Measurements from ENCODE around the gene PET100.
A peak's percentile ranks its signal among the peaks of the same experiment; 100 is the strongest.

The PET100 gene, protein sequence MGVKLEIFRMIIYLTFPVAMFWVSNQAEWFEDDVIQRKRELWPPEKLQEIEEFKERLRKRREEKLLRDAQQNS

GRCh38 chr19:7629347-7630054 lies at the start of gene PET100, which contains the start of gene XAB2:
TSS of gene PET100 (plus strand) at chr19:7629793. CDS start at chr19:7629834, 41 bp downstream.
TSS of gene XAB2 (minus strand) at chr19:7629545. CDS start at chr19:7629527, 18 bp downstream.
- DNase-seq (ENCODE audit: low read depth in 2 of 2): peak; percentile 96 to 97

DNA sequence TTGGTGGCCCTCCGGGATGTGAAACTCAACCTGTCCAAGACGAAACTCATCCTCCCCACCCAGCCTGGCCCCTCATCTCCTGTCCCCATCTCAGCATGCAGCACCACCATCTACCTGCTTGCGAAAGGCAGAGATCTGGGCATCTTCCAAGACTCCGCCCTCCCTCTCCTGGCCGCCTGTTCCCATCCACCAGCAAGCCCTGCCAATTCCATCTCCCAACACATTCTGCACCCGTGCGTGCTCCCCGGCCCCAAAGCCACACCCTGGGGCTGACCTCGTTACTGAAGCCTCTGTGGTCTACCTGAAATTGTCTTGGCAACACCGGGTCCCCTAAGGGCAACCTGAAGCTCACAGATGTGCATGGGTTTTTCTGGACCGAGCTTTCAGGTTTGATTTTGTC lies 47.1 kb upstream of the PET100 start:
- no peak for DNase-seq (ENCODE audit: low read depth in 2 of 2)

DNA sequence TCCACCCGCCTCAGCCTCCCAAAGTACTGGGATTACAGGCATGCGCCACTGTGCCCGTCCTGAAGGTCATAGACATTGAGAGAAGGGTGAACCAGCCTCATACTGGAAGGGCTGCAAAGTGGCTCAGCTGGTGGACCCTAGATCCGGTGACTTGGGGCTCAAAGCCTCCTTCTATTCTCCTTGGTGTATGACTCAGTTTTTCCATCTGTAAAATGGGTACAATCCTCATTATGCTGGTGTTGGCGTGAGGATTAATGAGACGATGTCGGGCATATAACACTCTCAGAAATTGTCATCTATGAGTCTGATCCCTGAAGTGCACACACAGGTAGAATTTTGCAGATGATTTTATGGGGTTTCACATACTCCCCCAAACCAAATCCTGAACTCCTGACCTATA lies 39.8 kb upstream of the PET100 start:
- DNase-seq (ENCODE audit: low read depth in 2 of 2): no peak

- DNase-seq (ENCODE audit: low read depth in 2 of 2): no peak
These were observed 39.3 kb upstream of the PET100 start for GRCh38 chr19:7590256-7590655.

GRCh38 chr19:7595466-7596133 lies 34.0 kb upstream of the PET100 start, which contains the start of gene CAMSAP3:
TSS of gene CAMSAP3 (plus strand) at chr19:7595863. CDS start at chr19:7596003, 140 bp downstream.
- DNase-seq (ENCODE audit: low read depth in 2 of 2): no peak

DNA sequence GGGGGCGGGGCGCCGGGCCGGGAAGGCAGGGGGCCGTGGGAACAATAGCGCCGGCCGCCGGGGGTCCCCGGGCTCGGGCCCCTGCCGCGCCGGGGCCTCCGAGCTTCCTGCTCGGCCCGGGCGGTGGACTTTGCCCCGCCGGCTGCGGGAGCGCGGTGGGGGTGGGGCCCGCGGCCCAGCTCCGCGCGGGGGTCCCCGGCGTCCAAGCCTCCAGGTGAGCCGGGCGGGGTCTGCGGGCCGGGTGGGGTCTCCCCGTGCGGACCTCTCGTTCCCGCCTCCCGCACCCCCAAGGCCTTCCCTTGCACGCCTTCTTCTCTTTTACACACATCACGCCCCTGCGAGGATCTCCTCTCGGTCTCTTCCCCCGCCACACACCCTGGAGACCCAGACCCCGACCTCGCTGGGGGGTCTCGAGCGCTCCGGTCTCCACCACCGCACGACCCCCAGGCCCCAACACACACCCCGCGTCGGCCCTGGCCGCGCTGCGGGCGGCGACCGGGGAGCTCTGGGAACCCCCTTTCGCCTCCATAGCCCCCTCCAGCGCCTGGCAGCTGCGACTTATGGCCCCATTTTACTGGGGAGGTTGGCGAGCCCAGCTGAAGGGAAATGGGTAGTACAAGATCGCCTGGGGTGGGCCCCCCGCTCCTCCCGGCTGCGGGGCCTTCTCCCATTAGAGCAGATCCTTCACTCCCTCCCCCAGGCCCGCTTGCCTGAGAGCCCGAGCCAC lies 33.2 kb upstream of the PET100 start:
- DNase-seq (ENCODE audit: low read depth in 2 of 2): no peak

GRCh38 chr19:7597689-7598088 lies 31.9 kb upstream of the PET100 start:
- no peak for DNase-seq (ENCODE audit: low read depth in 2 of 2)

- DNase-seq (ENCODE audit: low read depth in 2 of 2): no peak
These were observed 31.4 kb upstream of the PET100 start for GRCh38 chr19:7598180-7598579.

DNA sequence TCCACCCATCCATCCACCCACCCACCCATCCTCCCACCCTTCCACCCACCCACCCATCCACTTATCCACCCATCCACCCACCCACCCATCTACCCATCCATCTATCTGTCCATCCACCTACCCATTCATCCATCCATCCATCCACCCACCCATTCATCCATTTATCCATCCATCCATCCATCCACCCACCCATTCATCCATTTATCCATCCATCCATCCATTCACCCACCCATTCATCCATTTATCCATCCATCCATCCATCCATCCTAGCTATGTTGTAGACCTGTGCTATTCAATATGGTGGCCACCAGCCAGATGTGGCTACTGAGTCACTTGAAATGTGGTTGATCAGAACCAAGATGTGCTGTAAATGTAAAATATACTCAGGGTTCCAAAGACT lies 28.9 kb upstream of the PET100 start:
- no peak for DNase-seq (ENCODE audit: low read depth in 2 of 2)

DNA sequence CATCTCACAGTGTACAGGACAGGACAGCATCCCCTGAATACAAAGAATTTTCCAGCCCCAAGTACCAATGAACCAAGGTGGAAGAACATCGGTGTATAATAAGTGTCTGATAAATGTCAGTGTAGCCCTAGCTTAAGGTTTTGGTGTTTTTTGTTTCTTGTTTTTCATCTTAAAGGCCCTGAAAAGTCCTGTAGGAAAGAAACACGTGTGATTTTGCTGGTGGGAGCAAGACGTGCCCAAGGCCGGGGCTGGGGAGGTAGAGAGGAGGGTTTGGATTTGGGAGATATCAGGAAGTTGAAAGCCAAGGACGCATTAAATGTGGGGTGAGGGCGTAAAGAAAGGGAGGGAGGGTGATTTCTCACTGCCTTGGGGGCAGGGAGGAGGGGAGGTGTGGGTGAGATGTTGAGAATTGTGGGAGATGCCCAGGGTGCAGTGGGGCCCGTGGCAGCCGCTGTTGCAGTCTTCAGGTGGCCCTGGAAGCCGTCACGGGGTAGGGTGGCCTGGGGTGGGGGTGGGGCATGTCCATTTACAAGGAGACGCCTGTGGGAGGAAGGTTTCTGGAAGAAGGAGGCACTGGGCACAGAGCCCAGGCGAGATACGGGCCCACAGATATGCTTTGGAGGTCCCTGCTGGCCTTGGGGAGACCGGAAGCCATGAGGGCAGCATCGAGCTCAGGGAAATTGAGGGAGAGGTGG lies 27.2 kb upstream of the PET100 start:
- no peak for DNase-seq (ENCODE audit: low read depth in 2 of 2)

- no peak for DNase-seq (ENCODE audit: low read depth in 2 of 2)
These were observed 26.6 kb upstream of the PET100 start for GRCh38 chr19:7602935-7603497.

DNA sequence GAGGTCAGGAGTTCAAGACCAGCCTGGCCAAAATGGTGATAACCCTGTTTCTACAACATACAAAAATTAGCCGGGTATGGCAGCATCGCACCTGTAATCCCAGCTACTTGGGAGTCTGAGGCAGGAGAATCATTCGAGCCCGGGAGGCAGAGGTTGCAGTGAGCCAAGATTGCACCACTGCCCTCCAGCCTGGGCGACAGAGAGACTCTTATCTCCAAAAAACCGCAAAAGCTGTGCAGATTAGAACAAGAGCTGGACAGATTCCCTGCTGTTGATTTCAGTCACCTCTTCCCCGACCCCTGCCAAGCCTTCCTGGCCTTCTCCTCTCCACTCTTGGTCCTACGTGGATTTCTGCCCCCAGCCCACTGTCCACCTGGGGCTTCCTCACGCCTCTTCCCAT lies 25.7 kb upstream of the PET100 start:
- DNase-seq (ENCODE audit: low read depth in 2 of 2): no peak

GRCh38 chr19:7605490-7606222 lies 23.9 kb upstream of the PET100 start:
- no peak for DNase-seq (ENCODE audit: low read depth in 2 of 2)

DNA sequence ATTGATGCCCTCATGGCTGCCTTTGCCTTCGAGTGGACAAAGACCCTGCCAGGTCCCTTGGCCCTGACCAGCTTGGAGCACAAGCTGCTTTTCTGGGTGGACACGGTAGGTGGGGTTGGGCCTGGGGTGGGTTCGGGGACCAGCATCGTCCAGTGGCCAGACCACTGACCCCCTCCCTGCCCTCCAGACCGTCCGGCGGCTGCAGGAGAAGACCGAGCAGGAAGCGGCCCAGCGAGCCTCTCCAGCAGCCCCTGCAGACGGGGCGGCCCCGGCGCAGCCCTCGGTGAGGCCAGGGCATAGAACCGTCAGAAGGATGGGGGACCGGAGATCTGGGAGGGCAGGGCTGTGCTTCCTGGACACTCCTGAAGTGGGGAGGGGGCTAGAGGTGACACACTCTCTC lies 23.3 kb upstream of the PET100 start:
- DNase-seq (ENCODE audit: low read depth in 2 of 2): no peak

DNA sequence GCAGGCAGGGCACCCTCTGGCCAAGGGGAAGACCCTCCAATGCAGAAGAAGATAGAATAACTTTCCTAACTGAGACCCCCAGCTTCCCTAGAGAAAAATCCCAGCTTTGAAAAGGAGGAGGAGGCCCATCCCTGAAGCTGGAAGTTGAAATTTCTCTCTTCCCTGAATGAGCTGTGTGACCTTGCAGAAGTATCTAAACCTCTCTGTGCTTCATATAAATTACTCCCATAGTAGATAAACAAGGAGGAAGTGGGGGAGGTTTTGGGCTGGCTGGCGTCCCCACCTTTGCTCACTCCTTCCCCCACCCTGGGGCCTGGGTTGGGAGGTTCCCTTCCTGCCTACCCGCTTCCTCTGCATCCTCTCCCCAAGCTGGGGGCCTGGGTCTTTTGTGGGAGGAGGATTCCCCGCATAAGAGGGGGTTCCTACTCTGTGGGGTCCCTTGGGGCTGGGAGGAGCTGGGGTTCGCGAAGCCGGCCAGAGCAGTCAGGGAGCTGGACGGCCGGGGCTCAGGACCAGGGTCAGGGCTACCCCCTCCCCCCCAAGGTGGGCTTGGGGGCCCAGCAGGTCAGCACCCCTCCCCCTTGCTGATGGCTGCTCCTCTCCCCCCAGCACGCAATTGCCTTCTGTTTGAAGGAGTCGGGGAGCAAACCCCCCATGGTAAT lies 22.2 kb upstream of the PET100 start:
- DNase-seq (ENCODE audit: low read depth in 2 of 2): no peak

DNA sequence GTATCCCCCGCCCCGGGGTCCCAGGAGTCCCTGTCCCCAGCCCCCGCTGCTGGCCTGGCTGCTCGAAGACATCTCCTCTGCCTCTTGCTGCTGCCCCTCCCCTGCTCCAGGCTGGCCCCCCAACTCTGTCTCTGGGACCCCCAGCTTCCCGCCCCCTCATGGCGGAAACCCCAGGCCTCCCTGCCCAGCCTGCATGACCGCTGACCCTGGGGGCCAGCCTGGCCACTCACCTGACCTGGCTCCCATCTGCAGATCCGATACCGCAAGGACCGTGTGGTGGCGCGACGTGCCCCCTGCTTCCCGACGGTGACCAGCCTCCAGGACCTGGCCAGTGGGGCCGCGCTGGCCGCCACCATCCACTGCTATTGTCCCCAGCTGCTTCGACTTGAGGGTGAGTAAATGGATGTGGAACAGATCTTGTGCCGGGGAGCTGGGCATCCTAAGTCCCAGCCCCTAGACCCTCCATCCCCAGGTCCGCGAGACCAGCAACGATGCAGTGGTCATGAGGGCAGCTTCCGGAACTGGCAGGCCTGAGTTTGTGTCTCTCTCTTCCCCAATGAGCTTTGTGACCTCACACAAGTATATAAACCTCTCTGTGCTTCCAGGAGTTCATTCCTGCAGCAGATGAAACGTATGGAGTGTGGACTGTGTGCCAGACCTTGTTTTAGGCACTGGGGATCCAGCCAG lies 21.6 kb upstream of the PET100 start:
- DNase-seq (ENCODE audit: low read depth in 2 of 2): no peak

DNA sequence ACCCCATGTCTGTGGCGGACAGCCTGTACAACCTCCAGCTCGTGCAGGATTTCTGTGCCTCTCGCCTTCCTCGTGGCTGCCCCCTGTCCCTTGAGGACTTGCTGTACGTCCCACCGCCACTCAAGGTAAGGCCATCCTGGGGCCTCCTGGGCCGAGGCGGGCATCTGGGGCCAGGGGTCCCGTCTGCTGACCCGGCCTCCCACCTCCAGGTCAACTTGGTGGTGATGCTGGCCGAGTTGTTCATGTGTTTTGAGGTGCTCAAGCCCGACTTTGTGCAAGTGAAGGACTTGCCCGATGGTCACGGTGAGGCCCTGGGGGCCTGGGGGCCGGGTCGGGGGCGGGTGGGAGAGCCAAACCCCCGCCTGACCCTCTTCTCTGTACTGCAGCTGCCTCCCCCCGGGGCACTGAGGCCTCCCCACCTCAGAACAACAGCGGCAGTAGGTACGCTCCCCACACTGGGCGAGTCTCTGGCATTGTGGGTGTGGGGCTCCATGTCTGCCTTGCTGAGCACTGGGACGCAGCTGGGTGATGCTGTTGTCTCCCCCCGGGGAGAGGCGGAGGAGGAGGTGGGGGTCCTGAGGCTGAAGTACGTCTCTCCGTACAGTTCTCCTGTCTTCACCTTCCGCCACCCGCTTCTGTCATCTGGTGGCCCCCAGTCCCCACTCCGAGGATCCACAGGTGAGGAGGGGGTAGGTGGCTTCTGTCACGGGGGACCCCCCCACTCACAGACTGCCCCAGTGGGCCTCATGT lies 18.9 kb upstream of the PET100 start:
- no peak for DNase-seq (ENCODE audit: low read depth in 2 of 2)

GRCh38 chr19:7611541-7612279 lies 17.9 kb upstream of the PET100 start:
- DNase-seq (ENCODE audit: low read depth in 2 of 2): no peak

Data from fibroblast of skin of left biceps (primary cell).